C4-2B (cell line): ENCODE measurements around the gene TNFRSF13B.

ENCODE experiments used
- CTCF ChIP-seq: fragments of 450-650 bp; conservative IDR thresholded peaks from 2 replicates; pipeline ENCODE4 v1.5.1; 2017; ENCODE audit warnings: mild to moderate bottlenecking
- ZFX ChIP-seq: fragments of 450-650 bp; IDR thresholded peaks from 2 replicates; pipeline ENCODE4 v1.6.1; 2017

- TF ChIP-seq CTCF = no peak
- TF ChIP-seq ZFX = no peak
Observed at GRCh38 chr17:16948587-16949376, 23.1 kb downstream of the TNFRSF13B start.
